NB4 (cell line): Measurements from ENCODE around the gene MYOF.

Experiments
- POLR2A ChIP-seq: IDR thresholded peaks from 2 replicates; pipeline ENCODE4 v1.6.1; 2011; ENCODE audit warnings: mild to moderate bottlenecking; ENCODE audit not compliant: insufficient read length; ENCODE audit errors: extremely low read depth
- TF ChIP-seq, protein P1 (sequence below): IDR thresholded peaks from one replicate; pipeline ENCODE4 v1.5.1; 2012; ENCODE audit warnings: low read depth, low read length

DNA sequence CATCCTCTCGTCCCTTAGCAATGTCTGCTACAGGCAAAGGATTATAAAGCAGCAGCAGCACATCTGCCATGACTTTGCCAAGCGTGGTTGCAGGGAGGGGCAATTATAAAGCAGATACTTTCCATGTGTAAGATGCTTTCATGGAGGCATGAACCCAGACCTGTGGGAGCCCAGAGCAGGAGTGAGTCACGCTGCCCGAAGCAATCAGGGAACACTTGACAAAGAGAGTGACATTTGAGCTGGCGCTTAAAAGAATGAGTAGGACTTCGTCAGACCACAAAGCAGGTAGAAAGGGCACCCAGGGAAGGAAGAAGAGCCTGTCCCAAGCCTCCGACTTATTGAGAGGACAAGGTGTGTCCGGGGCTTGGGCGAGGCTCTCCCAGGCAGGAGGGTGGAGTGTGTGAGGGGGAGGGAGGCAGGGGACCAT lies 147.2 kb downstream of the MYOF start:
- TF ChIP-seq, protein P1, sequence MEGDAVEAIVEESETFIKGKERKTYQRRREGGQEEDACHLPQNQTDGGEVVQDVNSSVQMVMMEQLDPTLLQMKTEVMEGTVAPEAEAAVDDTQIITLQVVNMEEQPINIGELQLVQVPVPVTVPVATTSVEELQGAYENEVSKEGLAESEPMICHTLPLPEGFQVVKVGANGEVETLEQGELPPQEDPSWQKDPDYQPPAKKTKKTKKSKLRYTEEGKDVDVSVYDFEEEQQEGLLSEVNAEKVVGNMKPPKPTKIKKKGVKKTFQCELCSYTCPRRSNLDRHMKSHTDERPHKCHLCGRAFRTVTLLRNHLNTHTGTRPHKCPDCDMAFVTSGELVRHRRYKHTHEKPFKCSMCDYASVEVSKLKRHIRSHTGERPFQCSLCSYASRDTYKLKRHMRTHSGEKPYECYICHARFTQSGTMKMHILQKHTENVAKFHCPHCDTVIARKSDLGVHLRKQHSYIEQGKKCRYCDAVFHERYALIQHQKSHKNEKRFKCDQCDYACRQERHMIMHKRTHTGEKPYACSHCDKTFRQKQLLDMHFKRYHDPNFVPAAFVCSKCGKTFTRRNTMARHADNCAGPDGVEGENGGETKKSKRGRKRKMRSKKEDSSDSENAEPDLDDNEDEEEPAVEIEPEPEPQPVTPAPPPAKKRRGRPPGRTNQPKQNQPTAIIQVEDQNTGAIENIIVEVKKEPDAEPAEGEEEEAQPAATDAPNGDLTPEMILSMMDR, result no peak
- TF ChIP-seq POLR2A, result no peak
